HG03039 (cell line): ENCODE data around the gene BUB1.
"Not testable (repeated sequence)": the region's sequence is repeated elsewhere in the genome, so short reads cannot be mapped to it uniquely, and the experiment has no call there.

ENCODE experiments used
- ATAC-seq: cut with Tn5 transposase; IDR thresholded peaks from one replicate; pipeline ENCODE4 v1.9.1; 2021; ENCODE audit warnings: mild to moderate bottlenecking, moderate library complexity; ENCODE audit not compliant: unreplicated experiment

Gene BUB1

GRCh38 chr2:110691612-110692258 lies 13.9 kb upstream of the BUB1 start:
- ATAC-seq, result no peak

- ATAC-seq, result no peak
Measured at GRCh38 chr2:110690083-110690965, 12.5 kb upstream of the BUB1 start.

GRCh38 chr2:110688594-110689091 lies 10.8 kb upstream of the BUB1 start:
- no peak for ATAC-seq

GRCh38 chr2:110687775-110688484 lies 10.1 kb upstream of the BUB1 start:
- not testable (repeated sequence) for ATAC-seq

GRCh38 chr2:110682872-110683271 lies 5.0 kb upstream of the BUB1 start:
- ATAC-seq, result no peak

GRCh38 chr2:110682267-110682666 lies 4.4 kb upstream of the BUB1 start:
- ATAC-seq, result no peak

GRCh38 chr2:110680709-110681108 lies 2.8 kb upstream of the BUB1 start:
- no peak for ATAC-seq

GRCh38 chr2:110679865-110680264 lies 2.0 kb upstream of the BUB1 start:
- no peak for ATAC-seq

- no peak for ATAC-seq
Measured at GRCh38 chr2:110679337-110679707, 1.5 kb upstream of the BUB1 start.

- ATAC-seq, result no peak
Measured at GRCh38 chr2:110678457-110679336, 834 bp upstream of the BUB1 start.

GRCh38 chr2:110677080-110677479 lies 783 bp downstream of the BUB1 start:
- no peak for ATAC-seq

- ATAC-seq, result no peak
Measured at GRCh38 chr2:110675679-110676078, 2.2 kb downstream of the BUB1 start.

- peak; percentile 81 for ATAC-seq
Measured at GRCh38 chr2:110674620-110675555, 3.0 kb downstream of the BUB1 start.

GRCh38 chr2:110673201-110673600 lies 4.7 kb downstream of the BUB1 start:
- no peak for ATAC-seq

- ATAC-seq, result no peak
Measured at GRCh38 chr2:110670826-110671225, 7.0 kb downstream of the BUB1 start.

GRCh38 chr2:110669079-110669478 lies 8.8 kb downstream of the BUB1 start:
- no peak for ATAC-seq

- ATAC-seq, result no peak
Measured at GRCh38 chr2:110667071-110667470, 10.8 kb downstream of the BUB1 start.

GRCh38 chr2:110664135-110664534 lies 13.7 kb downstream of the BUB1 start:
- no peak for ATAC-seq

- ATAC-seq, result no peak
Measured at GRCh38 chr2:110662560-110662959, 15.3 kb downstream of the BUB1 start.
